ENCODE results near the gene GALNT1.

GRCh38 chr18:35740656-35741055 lies 159.1 kb downstream of the GALNT1 start:
- TF ChIP-seq CTCF (IDR thresholded peaks at IDR 0.05; ENCODE audit: insufficient read depth, low read length, poor library complexity, severe bottlenecking): no peak
- no peak for TF ChIP-seq EZH2phosphoT487 (conservative IDR thresholded peaks at IDR 0.05; ENCODE audit: low read length)

Measured in SU-DHL-6 (cell line).